Forelimb muscle (tissue), 1 donor: ENCODE measurements around the gene FBN2. TPM values are rescaled to one million over a fixed set of nuclear protein-coding genes. Genes with fewer than 3 reads are reported as not detected.
A peak's percentile ranks its signal among the peaks of the same experiment; 100 is the strongest.

Experiments
- DNase-seq: peaks from one replicate; pipeline ENCODE4 v3.0.0-alpha.2; 2013; ENCODE audit warnings: low read depth
- polyA plus RNA-seq: library from polyadenylated mRNA; unstranded; fragments of 120-200 nt; gene quantifications from one replicate; pipeline ENCODE4 v1.2.1, GENCODE V29; 2013; ENCODE audit not compliant: insufficient read length

The FBN2 gene
- polyA plus RNA-seq, 1 donor = 41.0 TPM

DNA sequence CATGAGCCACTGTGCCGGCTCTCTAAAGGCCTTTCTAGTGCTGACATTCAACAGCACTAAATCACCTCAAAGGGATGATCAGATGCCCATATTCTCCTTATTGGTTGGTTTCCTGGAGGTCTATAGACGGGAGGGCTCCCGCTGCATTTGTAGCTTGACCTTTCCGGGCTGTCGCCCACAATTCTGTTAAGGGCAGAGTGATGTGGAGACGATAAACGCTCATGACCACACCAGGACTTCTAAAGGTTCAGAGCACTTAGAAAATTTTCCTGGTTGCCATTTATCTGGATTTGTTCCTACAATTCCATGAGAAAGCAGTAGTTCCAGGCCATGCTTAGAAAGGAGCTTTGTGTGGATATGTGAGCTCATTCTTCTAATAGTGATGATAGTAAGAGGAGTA is 284.2 kb downstream of the FBN2 start:
- DNase-seq = no peak

DNA sequence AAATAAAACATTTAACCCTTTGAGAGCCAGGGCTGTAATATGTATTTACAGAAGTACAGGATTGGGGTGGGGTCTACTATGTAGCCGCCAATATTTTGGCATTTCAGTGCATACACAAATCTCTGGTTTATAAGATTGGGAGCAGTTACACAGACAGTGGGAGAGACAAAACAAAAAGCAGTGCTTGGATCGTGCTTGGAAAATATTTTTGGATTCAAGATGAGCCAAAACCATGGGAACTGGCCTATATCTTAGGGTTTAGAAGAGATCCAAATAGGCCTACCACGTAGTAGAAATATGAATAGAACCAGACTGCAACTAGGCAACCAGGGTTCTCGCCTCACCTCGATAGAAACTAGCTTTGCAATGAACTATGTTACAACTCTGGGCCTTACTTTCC is 284.9 kb downstream of the FBN2 start:
- DNase-seq = no peak

- DNase-seq = no peak
Measured at GRCh38 chr5:128252756-128253155, 285.3 kb downstream of the FBN2 start.

GRCh38 chr5:128252196-128252595 is 285.8 kb downstream of the FBN2 start:
- no peak for DNase-seq

DNA sequence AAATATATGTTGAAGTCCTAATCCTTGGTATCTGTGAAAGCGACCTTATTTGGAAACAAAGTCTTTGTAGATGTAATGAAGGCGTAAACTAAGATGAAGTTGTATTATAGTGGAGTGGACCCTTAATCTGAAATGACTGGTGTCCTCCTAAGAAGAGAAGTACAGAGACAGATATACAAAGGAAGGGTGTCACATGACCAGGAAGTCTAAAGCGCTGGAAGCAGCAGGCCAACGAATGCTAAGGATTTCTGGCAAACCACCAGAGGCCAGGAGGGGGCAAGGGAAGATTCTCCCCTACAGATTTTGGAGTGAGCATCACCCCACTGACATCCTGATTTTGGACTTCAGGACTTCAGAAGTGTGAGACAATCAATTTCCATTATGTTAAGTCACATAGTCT is 292.1 kb downstream of the FBN2 start:
- no peak for DNase-seq

DNA sequence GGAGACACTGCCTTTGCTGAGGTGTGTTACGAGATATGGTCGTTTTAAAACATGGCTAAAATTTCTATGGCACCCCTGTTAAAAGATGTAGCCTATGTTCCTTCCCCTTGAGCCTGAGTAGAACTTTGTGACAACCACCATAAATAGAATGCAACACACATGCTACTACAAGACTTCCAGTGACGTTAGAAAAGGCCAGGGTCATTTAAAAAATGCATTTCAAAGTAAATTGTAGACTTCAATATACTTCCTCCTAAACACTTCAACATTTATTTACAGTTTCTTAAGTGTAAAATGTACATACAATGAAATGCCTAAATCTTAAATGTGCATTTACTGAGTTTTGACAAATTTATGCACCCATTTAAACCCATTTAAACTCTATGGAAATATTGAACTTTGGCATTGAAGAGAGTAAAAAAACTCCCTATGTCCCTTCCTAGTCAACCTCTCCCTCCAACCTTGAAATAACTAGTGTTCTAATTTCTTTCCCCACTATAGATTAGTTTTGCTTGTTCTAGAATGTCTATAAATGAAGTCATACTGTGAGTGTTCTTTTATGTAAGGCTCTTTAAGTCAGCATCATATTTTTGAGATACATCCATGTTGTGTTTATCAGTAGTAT is 294.0 kb downstream of the FBN2 start:
- no peak for DNase-seq

DNA sequence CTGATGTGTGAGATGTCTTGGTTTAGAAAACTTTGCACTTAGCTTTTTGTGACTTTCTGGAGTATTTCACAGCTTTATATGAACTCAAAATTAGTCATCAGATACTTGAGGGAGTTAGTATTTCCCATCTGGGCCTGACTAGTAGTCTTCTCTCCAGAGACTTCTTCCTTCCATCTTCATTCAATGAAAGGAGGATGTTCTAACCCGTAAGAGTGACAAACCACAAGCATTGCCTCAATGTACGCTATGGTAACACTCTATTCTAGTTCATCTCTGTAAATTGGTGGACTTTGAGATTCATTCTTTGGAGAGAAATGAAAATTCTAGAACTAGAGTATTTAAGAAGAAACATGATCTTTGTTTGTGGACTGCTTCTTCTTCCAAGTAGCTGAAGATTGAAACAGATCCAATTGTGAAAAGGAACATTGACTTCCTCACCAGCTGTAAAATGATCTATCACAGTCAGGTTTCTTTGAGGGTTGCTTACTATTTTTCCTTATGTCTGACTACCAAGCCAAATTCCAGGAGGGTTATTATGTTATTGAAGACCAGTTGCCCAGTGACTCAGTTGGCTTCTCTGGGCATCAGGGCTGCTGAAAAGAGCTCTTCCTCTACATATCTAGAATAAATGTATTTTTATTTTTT is 296.9 kb downstream of the FBN2 start:
- no peak for DNase-seq

DNA sequence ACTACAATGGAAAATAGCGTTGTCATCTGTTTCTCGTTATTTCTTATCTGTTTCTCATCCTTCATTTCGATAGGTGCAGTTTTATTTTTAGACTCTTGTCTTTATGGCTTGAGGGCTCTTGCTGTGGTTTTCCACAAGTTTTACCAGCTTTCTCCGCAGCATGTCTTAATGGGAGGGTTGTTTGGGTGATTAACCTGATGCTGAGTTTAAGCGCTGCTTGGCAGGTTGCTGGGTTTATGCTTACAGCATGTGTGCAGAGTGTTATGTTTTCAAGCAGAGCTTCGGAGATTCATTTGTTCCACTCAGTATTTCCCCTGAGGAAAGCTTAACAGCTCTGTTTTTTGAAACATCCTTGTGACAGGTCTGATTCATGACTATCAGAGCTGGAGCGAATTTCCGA is 300.5 kb downstream of the FBN2 start:
- peak; percentile 83 for DNase-seq

- DNase-seq = no peak
Measured at GRCh38 chr5:128237000-128237399, 301.0 kb downstream of the FBN2 start.

- DNase-seq = no peak
Measured at GRCh38 chr5:128236334-128236733, 301.7 kb downstream of the FBN2 start.

- no peak for DNase-seq
Measured at GRCh38 chr5:128234928-128235641, 303.0 kb downstream of the FBN2 start.

- DNase-seq = peak; percentile 88
Measured at GRCh38 chr5:128228521-128228920, 309.5 kb downstream of the FBN2 start.

GRCh38 chr5:128228008-128228407 is 310.0 kb downstream of the FBN2 start:
- no peak for DNase-seq

DNA sequence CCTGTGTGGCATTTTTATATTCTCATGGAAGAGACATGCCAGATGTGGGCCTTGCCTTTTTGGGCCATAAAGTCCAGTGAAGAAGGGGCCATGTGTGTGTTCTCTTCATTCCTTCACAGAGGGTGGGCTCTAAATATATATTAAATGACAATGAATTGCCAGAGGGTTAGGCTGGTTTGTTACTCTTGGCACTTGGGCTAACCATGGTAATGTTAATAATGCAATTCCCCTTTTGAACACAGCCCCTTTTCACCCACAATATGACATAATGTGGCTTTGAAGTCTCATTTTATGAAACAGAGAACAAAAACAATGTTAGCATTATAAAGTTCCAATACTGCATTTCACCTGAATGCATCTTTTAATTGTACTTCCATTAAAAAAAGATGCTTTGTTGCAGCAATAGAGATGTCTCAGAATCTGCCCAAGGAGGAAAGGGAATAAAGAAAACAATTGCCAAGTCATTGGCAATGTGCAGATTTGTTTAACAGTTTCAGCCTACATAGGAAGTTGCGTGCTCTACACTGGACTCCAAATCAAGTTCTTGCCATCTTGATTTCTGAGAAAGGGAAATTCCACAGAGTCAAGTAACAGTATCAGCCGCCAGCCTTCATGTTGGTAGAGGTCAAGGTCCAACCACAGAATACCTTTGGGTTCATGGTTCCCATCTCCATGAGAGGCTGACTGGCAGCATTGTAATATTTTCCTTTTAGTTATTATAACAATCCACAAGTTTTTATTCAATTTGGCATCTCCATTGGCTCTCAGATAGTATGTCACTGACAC is 312.6 kb downstream of the FBN2 start:
- no peak for DNase-seq

DNA sequence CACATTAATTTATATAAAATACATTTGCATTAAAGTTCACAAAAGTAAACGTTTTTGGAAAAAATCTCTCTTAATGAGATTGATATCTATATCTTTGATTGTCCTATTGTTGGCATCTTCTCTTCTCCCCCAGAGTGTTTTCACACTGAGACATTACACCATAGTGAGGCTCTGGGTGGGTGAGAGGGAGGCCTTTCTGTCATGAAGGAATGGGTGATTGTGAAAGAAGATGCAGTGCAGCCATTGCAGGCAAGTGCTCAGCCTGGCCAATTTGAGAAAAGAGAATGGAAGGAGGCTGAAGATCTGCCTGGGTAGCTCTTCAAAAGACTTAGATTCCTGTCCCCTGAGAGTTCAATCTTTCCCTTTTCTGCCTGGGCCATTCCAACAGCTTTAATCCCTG is 313.7 kb downstream of the FBN2 start:
- no peak for DNase-seq

GRCh38 chr5:128220841-128221240 is 317.2 kb downstream of the FBN2 start:
- DNase-seq = no peak

DNA sequence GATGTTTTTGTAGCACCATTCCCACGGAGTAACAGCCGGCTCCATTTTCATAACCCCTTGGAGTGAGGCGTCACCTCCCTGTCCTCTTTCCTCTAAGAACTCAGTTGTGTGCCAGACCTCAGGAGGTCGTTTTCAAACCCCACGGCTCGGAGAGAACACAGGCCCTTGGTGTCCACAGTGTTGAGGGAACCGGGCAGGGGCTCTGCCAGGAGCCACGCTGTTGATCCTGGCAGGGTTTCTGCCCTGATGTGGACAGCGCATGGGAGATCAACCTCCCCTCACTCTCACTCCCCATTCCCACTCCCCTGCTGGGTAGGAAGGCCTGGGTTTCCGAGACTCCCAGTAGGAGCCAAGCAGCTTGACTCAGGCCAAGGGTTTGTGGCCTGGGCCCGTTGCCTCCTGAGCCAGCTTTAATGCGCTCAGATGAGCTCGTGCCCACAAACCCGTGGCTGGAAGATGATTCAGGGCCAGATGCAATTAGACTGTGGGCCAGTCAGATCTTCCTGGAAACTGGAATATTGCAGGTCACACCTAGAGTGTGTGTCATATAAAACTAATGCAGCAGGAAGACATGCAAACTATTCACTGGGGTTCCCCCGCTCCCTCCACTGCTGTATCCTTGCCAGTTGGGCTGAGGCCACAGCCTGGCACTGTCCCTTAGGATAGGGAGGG is 321.0 kb downstream of the FBN2 start:
- no peak for DNase-seq

GRCh38 chr5:128216285-128216684 is 321.8 kb downstream of the FBN2 start:
- DNase-seq = no peak

DNA sequence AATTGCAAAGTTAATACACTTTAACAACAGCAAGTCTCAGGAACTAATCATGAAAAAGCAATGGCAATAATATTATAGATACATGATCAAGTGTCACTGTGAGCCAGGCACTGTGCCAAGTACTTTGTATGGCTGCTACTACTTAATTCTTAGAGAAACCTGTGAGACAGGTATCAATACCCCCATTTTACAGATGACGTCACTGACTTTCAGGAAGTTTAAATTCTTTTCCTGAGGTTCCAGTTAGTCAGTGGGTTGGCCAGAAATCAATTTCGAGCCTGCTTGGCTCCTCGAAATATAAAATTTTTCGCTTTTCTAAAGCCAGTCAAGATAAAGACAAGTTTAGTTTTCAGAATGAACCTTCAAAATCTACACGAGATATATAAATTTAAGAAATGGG is 324.2 kb downstream of the FBN2 start:
- DNase-seq = no peak

- peak; percentile 70 for DNase-seq
Measured at GRCh38 chr5:128213340-128213739, 324.7 kb downstream of the FBN2 start.

- no peak for DNase-seq
Measured at GRCh38 chr5:128212191-128212806, 325.7 kb downstream of the FBN2 start.
